Mesothelial cell of epicardium (in vitro differentiated cells): Measurements from ENCODE around the gene SLC6A6. TPM values are rescaled to one million over a fixed set of nuclear protein-coding genes. Genes with fewer than 3 reads are reported as not detected.

ENCODE experiments used
- DNase-seq, 2 experiments: peaks; one replicate each; pipeline ENCODE4 v3.0.0; 2021; ENCODE audit warnings: low spot score in 2 of 2; ENCODE audit not compliant: unreplicated experiment in 2 of 2
- H3K27ac Mint-ChIP-seq: 2 replicates; pipeline ENCODE4 v1.8.0; 2021; ENCODE audit warnings: mixed read lengths
- H3K27me3 Mint-ChIP-seq: 2 replicates; pipeline ENCODE4 v1.8.0; 2021; ENCODE audit warnings: low read depth, mixed read lengths
- H3K36me3 Mint-ChIP-seq: 2 replicates; pipeline ENCODE4 v1.8.0; 2021; ENCODE audit warnings: mixed read lengths
- H3K4me1 Mint-ChIP-seq: 2 replicates; pipeline ENCODE4 v1.8.0; 2021; ENCODE audit warnings: mixed read lengths
- H3K4me3 Mint-ChIP-seq: 2 replicates; pipeline ENCODE4 v1.8.0; 2021; ENCODE audit warnings: mild to moderate bottlenecking, moderate library complexity, mixed read lengths
- H3K9me3 Mint-ChIP-seq: 2 replicates; pipeline ENCODE4 v1.8.0; 2021; ENCODE audit warnings: mixed read lengths
- total RNA-seq: library from RNA; stranded (reverse); gene quantifications from 3 replicates; pipeline ENCODE4 v1.2.1, GENCODE V29; 2021
- TF ChIP-seq, protein P1 (sequence below): fragments of 200-600 bp; sonication (generic); IDR thresholded peaks from one replicate; pipeline ENCODE4 v1.5.0; 2021; ENCODE audit warnings: antibody characterized with exemption; ENCODE audit not compliant: unreplicated experiment

Gene SLC6A6
- total RNA-seq, 1 donor from 2014 or later, result 21.2 TPM

DNA sequence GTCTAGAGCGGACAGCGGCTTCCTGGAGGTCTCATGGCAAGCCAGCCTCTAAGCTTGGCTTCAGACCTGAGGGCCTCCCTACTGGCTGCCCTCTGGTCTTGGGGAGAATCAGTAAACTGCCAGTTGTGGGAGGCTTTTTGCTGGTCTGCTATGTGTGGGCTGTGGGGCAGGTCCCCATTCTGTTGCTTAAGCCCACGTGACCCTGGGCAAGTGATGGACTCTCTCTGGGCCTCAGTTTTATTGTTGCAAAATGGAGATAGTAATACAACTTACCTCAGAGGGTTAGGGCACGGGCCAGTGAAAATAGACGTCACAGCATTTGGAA is 61.7 kb downstream of the SLC6A6 start:
- Mint-ChIP-seq H3K4me1 (no peaks in the 10 kb centered on the region), H3K27me3 (no peaks in the 10 kb centered on the region), H3K36me3 (peaks cover 7% of the 10 kb centered on the region), H3K9me3 (no peaks in the 10 kb centered on the region), H3K27ac (no peak overlapping the region), H3K4me3 (no peak overlapping the region)
- TF ChIP-seq, protein P1, sequence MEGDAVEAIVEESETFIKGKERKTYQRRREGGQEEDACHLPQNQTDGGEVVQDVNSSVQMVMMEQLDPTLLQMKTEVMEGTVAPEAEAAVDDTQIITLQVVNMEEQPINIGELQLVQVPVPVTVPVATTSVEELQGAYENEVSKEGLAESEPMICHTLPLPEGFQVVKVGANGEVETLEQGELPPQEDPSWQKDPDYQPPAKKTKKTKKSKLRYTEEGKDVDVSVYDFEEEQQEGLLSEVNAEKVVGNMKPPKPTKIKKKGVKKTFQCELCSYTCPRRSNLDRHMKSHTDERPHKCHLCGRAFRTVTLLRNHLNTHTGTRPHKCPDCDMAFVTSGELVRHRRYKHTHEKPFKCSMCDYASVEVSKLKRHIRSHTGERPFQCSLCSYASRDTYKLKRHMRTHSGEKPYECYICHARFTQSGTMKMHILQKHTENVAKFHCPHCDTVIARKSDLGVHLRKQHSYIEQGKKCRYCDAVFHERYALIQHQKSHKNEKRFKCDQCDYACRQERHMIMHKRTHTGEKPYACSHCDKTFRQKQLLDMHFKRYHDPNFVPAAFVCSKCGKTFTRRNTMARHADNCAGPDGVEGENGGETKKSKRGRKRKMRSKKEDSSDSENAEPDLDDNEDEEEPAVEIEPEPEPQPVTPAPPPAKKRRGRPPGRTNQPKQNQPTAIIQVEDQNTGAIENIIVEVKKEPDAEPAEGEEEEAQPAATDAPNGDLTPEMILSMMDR, result no peak
- no peak for DNase-seq

DNA sequence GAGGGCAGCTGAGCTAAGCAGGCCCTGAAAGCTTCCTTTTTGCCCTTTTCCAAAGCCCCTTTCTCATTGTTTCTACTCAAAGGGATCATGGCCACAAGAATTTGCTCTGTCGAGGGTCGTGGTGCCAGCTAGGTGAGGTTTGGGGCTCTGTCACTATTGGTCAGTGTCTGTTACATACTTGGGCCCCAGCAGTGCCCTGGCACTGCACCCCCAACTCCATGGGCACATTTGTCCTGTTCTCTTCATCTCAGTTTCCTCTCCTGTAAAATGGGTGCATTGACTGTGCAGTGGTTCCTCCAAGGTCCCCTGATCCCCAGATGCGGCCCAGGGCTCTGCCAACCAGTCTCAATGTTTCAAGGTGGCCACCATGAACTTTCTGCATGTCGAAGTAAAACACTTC is 62.1 kb downstream of the SLC6A6 start:
- H3K36me3 Mint-ChIP-seq, result peaks cover 7% of the 10 kb centered on the region

DNA sequence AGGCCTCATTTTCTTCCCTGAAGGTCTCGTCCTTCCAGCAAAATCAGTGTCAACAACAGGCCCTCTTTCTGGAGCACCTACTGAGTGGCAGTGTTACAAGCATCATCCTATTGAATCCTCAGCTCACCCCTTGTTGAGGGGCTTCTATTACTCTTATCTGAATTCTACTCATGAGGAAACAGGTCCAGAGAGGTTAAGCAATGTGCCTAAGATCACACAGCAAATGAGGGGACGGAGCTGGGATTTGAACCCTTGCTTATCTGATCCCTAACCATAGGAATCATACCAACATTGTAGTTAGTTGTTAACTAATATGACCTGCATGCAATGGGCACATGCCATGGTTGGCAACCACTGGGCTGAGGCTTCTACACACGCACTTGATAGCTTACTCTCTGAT is 63.0 kb downstream of the SLC6A6 start:
- no peak overlapping the region for H3K4me3 Mint-ChIP-seq
- DNase-seq, result no peak
- H3K27me3 Mint-ChIP-seq, result no peaks in the 10 kb centered on the region
- no peaks in the 10 kb centered on the region for H3K4me1 Mint-ChIP-seq
- no peak overlapping the region for H3K27ac Mint-ChIP-seq
- H3K36me3 Mint-ChIP-seq, result peaks cover 3% of the 10 kb centered on the region
- TF ChIP-seq, protein P1, result no peak
- no peaks in the 10 kb centered on the region for H3K9me3 Mint-ChIP-seq

More for the DNA sequence above, 62.1 kb downstream of the SLC6A6 start:
- Mint-ChIP-seq H3K27ac (no peak overlapping the region), H3K4me3 (no peak overlapping the region), H3K4me1 (no peaks in the 10 kb centered on the region), H3K9me3 (no peaks in the 10 kb centered on the region), H3K27me3 (no peaks in the 10 kb centered on the region)
- TF ChIP-seq, protein P1, result no peak
- no peak for DNase-seq

DNA sequence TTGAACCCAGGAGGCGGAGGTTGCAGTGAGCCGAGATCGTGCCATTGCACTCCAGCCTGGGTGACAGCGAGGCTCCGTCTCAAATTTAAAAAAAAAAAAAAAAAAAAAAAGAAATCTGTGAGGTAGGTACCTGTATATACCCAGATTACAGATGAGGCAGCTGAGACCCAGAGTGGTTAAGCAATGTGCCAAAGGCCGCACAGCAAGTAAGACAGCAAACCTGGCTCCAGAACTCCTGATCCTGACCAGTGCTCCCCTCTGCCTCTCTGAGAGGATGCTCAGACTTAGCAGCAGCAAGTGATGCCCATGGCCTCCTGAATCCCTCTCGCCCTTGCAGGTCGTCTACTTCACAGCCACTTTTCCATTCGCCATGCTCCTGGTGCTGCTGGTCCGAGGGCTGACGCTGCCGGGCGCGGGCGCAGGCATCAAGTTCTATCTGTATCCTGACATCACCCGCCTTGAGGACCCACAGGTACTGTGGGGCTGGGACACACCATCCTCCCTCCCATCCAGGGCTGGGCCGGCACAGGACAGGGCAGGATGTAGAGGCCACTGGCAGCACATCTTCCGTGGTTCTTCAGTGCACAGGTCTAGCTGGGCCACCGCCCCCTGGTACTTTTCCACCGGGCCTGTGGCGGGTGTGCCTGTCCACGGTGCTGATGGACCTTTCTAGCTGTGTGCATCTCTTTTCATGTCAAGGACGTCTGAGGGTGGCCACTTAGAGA is 63.9 kb downstream of the SLC6A6 start:
- no peaks in the 10 kb centered on the region for H3K9me3 Mint-ChIP-seq
- H3K36me3 Mint-ChIP-seq, result peaks cover 3% of the 10 kb centered on the region
- no peak overlapping the region for H3K4me3 Mint-ChIP-seq
- no peak overlapping the region for H3K27ac Mint-ChIP-seq
- no peak for DNase-seq
- TF ChIP-seq, protein P1, result no peak
- no peaks in the 10 kb centered on the region for H3K4me1 Mint-ChIP-seq
- no peaks in the 10 kb centered on the region for H3K27me3 Mint-ChIP-seq

DNA sequence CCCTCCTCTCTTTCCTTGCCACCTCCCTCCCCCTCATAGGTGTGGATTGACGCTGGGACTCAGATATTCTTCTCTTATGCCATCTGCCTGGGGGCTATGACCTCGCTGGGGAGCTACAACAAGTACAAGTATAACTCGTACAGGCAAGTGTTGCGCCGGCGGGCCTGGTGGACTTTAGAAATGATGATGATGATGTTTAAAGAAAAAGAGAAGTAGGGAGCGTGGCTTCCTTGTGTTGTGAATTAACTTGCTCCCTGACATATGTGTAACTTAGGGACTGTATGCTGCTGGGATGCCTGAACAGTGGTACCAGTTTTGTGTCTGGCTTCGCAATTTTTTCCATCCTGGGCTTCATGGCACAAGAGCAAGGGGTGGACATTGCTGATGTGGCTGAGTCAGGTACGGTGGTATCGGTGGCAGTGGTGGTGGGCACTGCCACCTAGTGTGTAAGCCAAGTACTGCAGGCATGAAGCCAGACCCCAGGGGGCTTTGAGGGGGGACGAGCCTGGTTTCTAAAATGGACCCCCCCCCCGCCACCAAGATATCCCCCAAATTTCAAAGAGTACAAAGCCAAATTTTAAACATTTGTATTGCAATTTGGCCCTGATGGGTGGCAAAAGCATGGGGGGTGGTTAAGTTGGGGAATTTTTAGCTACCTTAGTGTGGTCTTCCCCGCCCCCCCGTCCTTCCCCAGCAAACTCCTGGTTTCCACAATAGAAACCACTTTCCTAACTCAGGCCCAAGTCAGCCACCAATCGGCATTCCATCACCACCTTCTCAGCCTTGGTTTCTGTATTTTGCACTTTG is 65.6 kb downstream of the SLC6A6 start:
- DNase-seq, result peak in 1 of 2 experiments; percentile 71
- H3K36me3 Mint-ChIP-seq, result peaks cover 10% of the 10 kb centered on the region

More for the DNA sequence above, 65.6 kb downstream of the SLC6A6 start:
- Mint-ChIP-seq H3K27ac (no peak overlapping the region), H3K9me3 (no peaks in the 10 kb centered on the region), H3K4me1 (peaks cover 7% of the 10 kb centered on the region), H3K27me3 (no peaks in the 10 kb centered on the region), H3K4me3 (no peak overlapping the region)
- TF ChIP-seq, protein P1, result peak; percentile 87
